ENCODE results near the gene MVB12B. TPM values are rescaled to one million over a fixed set of nuclear protein-coding genes. Genes with fewer than 3 reads are reported as not detected.

MVB12B gene
- total and polyA plus RNA-seq, 2 donors (not counting 1 experiment from before 2014, with no cell fraction given), result 2.5 to 2.6 TPM

DNA sequence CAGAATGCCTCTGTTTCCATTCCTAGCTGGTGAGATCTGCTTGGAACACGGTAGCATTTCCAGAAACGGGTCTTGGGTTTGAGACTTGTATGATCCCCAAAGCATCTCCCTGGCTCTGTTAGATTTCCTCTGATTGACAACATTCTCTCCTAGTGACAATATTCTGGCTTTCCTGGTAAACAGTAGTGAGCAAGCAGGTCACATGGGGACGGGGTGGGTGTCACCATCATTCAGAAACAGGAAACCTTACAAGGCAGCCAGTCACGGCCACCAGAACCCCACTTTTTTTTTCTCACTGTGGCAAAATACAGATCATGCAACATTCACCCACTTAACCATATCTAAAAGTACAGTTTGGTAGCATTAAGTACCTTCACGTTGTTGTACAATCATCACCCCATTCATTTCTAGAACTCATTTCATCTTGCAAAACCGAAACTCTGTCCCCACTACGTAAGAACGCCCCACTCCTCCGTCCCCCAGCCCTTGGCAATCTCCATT is 197.0 kb downstream of the MVB12B start:
- Histone ChIP-seq H3K27ac (ENCODE audit: insufficient read depth, low read length) (no peak overlapping the region), H3K79me2 (ENCODE audit: control insufficient read depth, insufficient read depth, low read length) (no peaks in the 10 kb centered on the region), H2AFZ (ENCODE audit: low read length) (no peak overlapping the region), H3K4me1 (ENCODE audit: control insufficient read depth, extremely low read depth, insufficient read depth, low read length) (no peaks in the 10 kb centered on the region), H3K9ac (ENCODE audit: insufficient read depth, low read length) (no peak overlapping the region), H3K36me3 (ENCODE audit: control insufficient read depth, insufficient read depth, low read length) (no peaks in the 10 kb centered on the region), H3K9me3 (ENCODE audit: control insufficient read depth, insufficient read depth, low read depth, low read length) (no peaks in the 10 kb centered on the region), H3K4me2 (ENCODE audit: extremely low read depth, insufficient read depth, low read length) (no peak overlapping the region), H3K27me3 (ENCODE audit: control insufficient read depth, insufficient read depth, low read length) (peaks cover 18% of the 10 kb centered on the region), H4K20me1 (ENCODE audit: control insufficient read depth, extremely low read depth, insufficient read depth, low read length) (no peaks in the 10 kb centered on the region), H3K4me3 (replicated peaks in 1 of 4; ENCODE audit: control extremely low read depth in 1 of 4, insufficient read depth in 1 of 4, low read depth in 3 of 4, low read length in 4 of 4) (no peak overlapping the region)
- no peak for TF ChIP-seq EZH2 (IDR thresholded peaks at IDR 0.05; ENCODE audit: low read length, missing control alignments)
- TF ChIP-seq, protein P1, sequence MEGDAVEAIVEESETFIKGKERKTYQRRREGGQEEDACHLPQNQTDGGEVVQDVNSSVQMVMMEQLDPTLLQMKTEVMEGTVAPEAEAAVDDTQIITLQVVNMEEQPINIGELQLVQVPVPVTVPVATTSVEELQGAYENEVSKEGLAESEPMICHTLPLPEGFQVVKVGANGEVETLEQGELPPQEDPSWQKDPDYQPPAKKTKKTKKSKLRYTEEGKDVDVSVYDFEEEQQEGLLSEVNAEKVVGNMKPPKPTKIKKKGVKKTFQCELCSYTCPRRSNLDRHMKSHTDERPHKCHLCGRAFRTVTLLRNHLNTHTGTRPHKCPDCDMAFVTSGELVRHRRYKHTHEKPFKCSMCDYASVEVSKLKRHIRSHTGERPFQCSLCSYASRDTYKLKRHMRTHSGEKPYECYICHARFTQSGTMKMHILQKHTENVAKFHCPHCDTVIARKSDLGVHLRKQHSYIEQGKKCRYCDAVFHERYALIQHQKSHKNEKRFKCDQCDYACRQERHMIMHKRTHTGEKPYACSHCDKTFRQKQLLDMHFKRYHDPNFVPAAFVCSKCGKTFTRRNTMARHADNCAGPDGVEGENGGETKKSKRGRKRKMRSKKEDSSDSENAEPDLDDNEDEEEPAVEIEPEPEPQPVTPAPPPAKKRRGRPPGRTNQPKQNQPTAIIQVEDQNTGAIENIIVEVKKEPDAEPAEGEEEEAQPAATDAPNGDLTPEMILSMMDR (conservative IDR thresholded peaks at IDR 0.05 in 1 of 2, IDR thresholded peaks at IDR 0.05 in 1 of 2; ENCODE audit: low read depth in 1 of 2, low read length in 2 of 2), result no peak
- no peak for DNase-seq (ENCODE audit: low read depth in 2 of 2)

DNA sequence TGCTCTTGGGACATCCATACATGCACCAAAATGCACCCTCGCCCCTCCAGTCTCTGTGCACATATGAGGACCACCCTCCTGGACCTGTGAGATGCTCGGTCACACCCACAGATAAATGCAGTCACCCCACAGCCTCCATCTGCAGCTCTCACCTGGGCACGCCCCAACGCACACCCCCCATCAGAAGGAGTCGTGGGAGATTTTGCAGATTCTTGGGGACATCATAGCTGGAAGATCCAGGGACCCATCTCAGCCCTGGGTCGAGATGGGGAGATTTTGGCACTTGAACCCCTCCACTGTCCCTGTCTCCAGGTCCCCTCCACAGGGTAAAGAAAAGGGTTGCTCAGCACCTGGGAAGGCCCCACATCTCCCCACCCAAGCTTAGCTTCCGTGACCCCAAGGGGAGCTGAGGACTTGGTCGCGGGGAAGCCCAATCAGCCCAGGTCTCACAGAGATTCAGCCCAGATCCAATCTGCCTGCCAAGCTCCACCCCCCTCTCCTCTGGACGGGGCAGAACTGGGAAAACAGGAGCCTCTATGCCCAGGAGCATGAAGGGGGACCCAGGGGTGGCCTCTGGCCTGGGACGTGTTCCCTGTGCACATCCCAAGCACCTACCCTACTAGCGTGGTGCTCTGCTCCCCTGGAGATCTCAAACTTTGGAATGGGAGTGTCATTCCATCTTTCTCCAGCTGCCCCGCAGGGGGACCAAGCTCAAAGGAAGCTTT is 197.9 kb downstream of the MVB12B start:
- TF ChIP-seq EZH2 (IDR thresholded peaks at IDR 0.05; ENCODE audit: low read length, missing control alignments), result no peak
- TF ChIP-seq, protein P1 (conservative IDR thresholded peaks at IDR 0.05 in 1 of 2, IDR thresholded peaks at IDR 0.05 in 1 of 2; ENCODE audit: low read depth in 1 of 2, low read length in 2 of 2), result no peak
- H3K4me2 ChIP-seq (ENCODE audit: extremely low read depth, insufficient read depth, low read length), result no peak overlapping the region
- H3K9me3 ChIP-seq (ENCODE audit: control insufficient read depth, insufficient read depth, low read depth, low read length), result no peaks in the 10 kb centered on the region
- H3K27me3 ChIP-seq (ENCODE audit: control insufficient read depth, insufficient read depth, low read length), result peaks cover 10% of the 10 kb centered on the region
- no peak overlapping the region for H3K4me3 ChIP-seq (replicated peaks in 1 of 4; ENCODE audit: control extremely low read depth in 1 of 4, insufficient read depth in 1 of 4, low read depth in 3 of 4, low read length in 4 of 4)
- no peaks in the 10 kb centered on the region for H3K36me3 ChIP-seq (ENCODE audit: control insufficient read depth, insufficient read depth, low read length)
- H4K20me1 ChIP-seq (ENCODE audit: control insufficient read depth, extremely low read depth, insufficient read depth, low read length), result no peaks in the 10 kb centered on the region
- H3K4me1 ChIP-seq (ENCODE audit: control insufficient read depth, extremely low read depth, insufficient read depth, low read length), result no peaks in the 10 kb centered on the region
- no peak overlapping the region for H2AFZ ChIP-seq (ENCODE audit: low read length)
- H3K79me2 ChIP-seq (ENCODE audit: control insufficient read depth, insufficient read depth, low read length), result no peaks in the 10 kb centered on the region
- H3K9ac ChIP-seq (ENCODE audit: insufficient read depth, low read length), result no peak overlapping the region
- no peak for DNase-seq (ENCODE audit: low read depth in 2 of 2)
- H3K27ac ChIP-seq (ENCODE audit: insufficient read depth, low read length), result no peak overlapping the region

GRCh38 chr9:126526218-126527108 is 199.8 kb downstream of the MVB12B start:
- no peaks in the 10 kb centered on the region for H3K79me2 ChIP-seq (ENCODE audit: control insufficient read depth, insufficient read depth, low read length)
- no peak overlapping the region for H3K27ac ChIP-seq (ENCODE audit: insufficient read depth, low read length)
- no peak overlapping the region for H3K9ac ChIP-seq (ENCODE audit: insufficient read depth, low read length)
- no peaks in the 10 kb centered on the region for H3K36me3 ChIP-seq (ENCODE audit: control insufficient read depth, insufficient read depth, low read length)
- TF ChIP-seq, protein P1 (conservative IDR thresholded peaks at IDR 0.05 in 1 of 2, IDR thresholded peaks at IDR 0.05 in 1 of 2; ENCODE audit: low read depth in 1 of 2, low read length in 2 of 2), result no peak
- TF ChIP-seq EZH2 (IDR thresholded peaks at IDR 0.05; ENCODE audit: low read length, missing control alignments), result no peak
- H3K27me3 ChIP-seq (ENCODE audit: control insufficient read depth, insufficient read depth, low read length), result peaks cover 3% of the 10 kb centered on the region
- no peaks in the 10 kb centered on the region for H3K9me3 ChIP-seq (ENCODE audit: control insufficient read depth, insufficient read depth, low read depth, low read length)
- no peaks in the 10 kb centered on the region for H4K20me1 ChIP-seq (ENCODE audit: control insufficient read depth, extremely low read depth, insufficient read depth, low read length)
- no peak overlapping the region for H3K4me3 ChIP-seq (replicated peaks in 1 of 4; ENCODE audit: control extremely low read depth in 1 of 4, insufficient read depth in 1 of 4, low read depth in 3 of 4, low read length in 4 of 4)
- no peak overlapping the region for H2AFZ ChIP-seq (ENCODE audit: low read length)
- no peaks in the 10 kb centered on the region for H3K4me1 ChIP-seq (ENCODE audit: control insufficient read depth, extremely low read depth, insufficient read depth, low read length)
- no peak for DNase-seq (ENCODE audit: low read depth in 2 of 2)
- H3K4me2 ChIP-seq (ENCODE audit: extremely low read depth, insufficient read depth, low read length), result no peak overlapping the region

Data from fibroblast of lung (primary cell).